Cardiac muscle cell (in vitro differentiated cells and primary cell): ENCODE data around the gene SYNJ2. TPM values are rescaled to one million over a fixed set of nuclear protein-coding genes. Genes with fewer than 3 reads are reported as not detected.
"Not testable (repeated sequence)": the region's sequence is repeated elsewhere in the genome, so short reads cannot be mapped to it uniquely, and the experiment has no call there.

Experiments
- DNase-seq, 2 donors: peaks; one replicate each; pipeline versions ENCODE4 v3.0.0 to v3.0.0-alpha.2; 2010 to 2017; ENCODE audit warnings: low read depth in 1 of 2, low spot score in 1 of 2
- H3K27ac ChIP-seq: fragments of 200-600 bp; sonication (generic); 2 replicates; pipeline ENCODE4 v1.5.1; 2016
- H3K27me3 ChIP-seq: fragments of 200-600 bp; sonication (generic); 2 replicates; pipeline ENCODE4 v1.6.0; 2016; ENCODE audit warnings: control low read depth
- H3K36me3 ChIP-seq: fragments of 200-600 bp; sonication (generic); 2 replicates; pipeline ENCODE4 v1.5.1; 2016; ENCODE audit warnings: control low read depth
- H3K4me1 ChIP-seq: fragments of 200-600 bp; sonication (generic); 2 replicates; pipeline ENCODE4 v1.8.1; 2017; ENCODE audit warnings: low read depth, mild to moderate bottlenecking, mixed run types
- H3K4me3 ChIP-seq: fragments of 200-600 bp; sonication (generic); 2 replicates; pipeline ENCODE4 v1.5.1; 2016; ENCODE audit warnings: mild to moderate bottlenecking
- H3K9me3 ChIP-seq: fragments of 200-600 bp; sonication (generic); 2 replicates; pipeline ENCODE4 v1.5.1; 2017; ENCODE audit warnings: low read depth, mild to moderate bottlenecking, control low read depth
- CTCF ChIP-seq: IDR thresholded peaks from 2 replicates; pipeline ENCODE4 v1.5.1; 2012; ENCODE audit warnings: low read depth, mild to moderate bottlenecking, low read length
- polyA plus RNA-seq: library from polyadenylated mRNA; unstranded; fragments of >200 nt; fragmentation: Nextera tagmentation; extraction: Ambion mirVana; gene quantifications from 2 replicates; pipeline ENCODE4 v1.2.1, GENCODE V29; 2016
- total RNA-seq: library from RNA; depleted of rRNA; stranded (reverse); fragments of >200 nt; gene quantifications from 2 replicates; pipeline ENCODE4 v1.2.3, GENCODE V29; 2016

Gene SYNJ2, protein sequence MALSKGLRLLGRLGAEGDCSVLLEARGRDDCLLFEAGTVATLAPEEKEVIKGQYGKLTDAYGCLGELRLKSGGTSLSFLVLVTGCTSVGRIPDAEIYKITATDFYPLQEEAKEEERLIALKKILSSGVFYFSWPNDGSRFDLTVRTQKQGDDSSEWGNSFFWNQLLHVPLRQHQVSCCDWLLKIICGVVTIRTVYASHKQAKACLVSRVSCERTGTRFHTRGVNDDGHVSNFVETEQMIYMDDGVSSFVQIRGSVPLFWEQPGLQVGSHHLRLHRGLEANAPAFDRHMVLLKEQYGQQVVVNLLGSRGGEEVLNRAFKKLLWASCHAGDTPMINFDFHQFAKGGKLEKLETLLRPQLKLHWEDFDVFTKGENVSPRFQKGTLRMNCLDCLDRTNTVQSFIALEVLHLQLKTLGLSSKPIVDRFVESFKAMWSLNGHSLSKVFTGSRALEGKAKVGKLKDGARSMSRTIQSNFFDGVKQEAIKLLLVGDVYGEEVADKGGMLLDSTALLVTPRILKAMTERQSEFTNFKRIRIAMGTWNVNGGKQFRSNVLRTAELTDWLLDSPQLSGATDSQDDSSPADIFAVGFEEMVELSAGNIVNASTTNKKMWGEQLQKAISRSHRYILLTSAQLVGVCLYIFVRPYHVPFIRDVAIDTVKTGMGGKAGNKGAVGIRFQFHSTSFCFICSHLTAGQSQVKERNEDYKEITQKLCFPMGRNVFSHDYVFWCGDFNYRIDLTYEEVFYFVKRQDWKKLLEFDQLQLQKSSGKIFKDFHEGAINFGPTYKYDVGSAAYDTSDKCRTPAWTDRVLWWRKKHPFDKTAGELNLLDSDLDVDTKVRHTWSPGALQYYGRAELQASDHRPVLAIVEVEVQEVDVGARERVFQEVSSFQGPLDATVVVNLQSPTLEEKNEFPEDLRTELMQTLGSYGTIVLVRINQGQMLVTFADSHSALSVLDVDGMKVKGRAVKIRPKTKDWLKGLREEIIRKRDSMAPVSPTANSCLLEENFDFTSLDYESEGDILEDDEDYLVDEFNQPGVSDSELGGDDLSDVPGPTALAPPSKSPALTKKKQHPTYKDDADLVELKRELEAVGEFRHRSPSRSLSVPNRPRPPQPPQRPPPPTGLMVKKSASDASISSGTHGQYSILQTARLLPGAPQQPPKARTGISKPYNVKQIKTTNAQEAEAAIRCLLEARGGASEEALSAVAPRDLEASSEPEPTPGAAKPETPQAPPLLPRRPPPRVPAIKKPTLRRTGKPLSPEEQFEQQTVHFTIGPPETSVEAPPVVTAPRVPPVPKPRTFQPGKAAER (N-terminal part only)
- total RNA-seq: 1.3 and 2.9 TPM in 2 replicates
- 2.1 and 2.8 TPM in 2 replicates for polyA plus RNA-seq

DNA sequence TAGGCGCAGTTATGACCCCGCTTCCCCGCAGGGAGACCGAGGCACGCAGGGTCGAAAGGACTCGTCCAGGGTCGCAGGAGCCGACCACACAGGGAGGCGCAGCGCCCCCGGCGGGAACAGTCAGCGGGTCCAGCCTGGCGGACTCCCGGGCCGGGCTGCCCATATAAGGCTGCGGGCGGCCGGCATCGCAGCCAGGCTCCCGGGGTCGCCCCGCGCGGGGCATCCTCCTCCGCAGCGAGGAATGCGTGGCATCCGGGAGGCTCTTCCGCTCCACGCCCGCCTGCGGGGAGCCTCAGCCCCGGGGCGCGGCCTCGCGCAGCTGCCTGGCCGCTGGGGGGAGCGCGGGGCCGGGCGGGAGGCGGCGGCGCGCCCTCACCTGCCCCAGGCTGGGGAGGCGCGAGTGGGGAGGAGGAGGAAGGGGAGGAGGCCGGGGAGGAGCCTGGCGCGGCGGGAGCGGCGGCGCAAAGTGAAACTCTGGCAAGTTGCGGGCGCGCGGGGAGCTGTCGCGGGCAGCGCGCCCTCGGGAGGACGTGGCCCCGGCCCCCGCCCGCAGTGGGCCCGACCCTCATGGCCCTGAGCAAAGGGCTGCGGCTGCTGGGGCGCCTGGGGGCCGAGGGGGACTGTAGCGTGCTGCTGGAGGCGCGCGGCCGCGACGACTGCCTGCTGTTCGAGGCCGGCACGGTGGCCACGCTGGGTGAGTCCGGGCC is at the start of gene SYNJ2:
Gene SYNJ2, plus strand, starts transcription at position 469 of the 707 bp plus-strand sequence. Its CDS starts 99 bp downstream, at position 568.
- peak within 1 kb of the TSS; percentile 50 for H3K27ac ChIP-seq
- TF ChIP-seq CTCF: peak; percentile 58
- no peaks in the 10 kb centered on the region for H3K27me3 ChIP-seq

DNA sequence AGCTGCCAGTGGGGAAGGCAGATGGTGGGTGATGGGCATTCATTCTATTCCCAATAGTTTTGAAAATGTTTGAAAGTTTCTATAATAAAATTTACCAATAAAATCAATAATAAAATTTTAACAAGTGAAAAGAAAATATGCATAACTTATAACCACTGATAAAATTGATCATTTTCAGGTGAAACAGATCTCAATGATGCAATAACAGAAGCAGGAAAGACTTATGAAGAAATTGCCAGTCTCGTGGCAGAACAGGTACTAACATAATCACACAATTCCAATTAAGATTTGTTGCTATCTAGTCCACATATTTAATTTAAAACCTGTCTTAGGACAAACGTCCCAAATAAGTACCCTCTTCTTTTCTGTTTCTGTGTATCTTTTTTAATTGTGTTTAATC is 45.9 kb upstream of the SYNJ2 start:
- no peak overlapping the region for H3K4me3 ChIP-seq
- H3K27me3 ChIP-seq: no peaks in the 10 kb centered on the region
- peaks cover 54% of the 10 kb centered on the region for H3K36me3 ChIP-seq
- no peaks in the 10 kb centered on the region for H3K9me3 ChIP-seq
- no peaks in the 10 kb centered on the region for H3K4me1 ChIP-seq
- no peak for TF ChIP-seq CTCF
- no peak overlapping the region for H3K27ac ChIP-seq
- no peak for DNase-seq

More for the DNA sequence above, at the start of gene SYNJ2:
- peak within 1 kb of the TSS; percentile 52 for H3K4me3 ChIP-seq
- peak; percentile 93 to 94 for DNase-seq
- H3K36me3 ChIP-seq: no peaks in the 10 kb centered on the region
- H3K9me3 ChIP-seq: no peaks in the 10 kb centered on the region
- H3K4me1 ChIP-seq: no peaks in the 10 kb centered on the region

- no peak for DNase-seq
- Histone ChIP-seq H3K27ac (no peak overlapping the region), H3K27me3 (no peaks in the 10 kb centered on the region), H3K9me3 (no peaks in the 10 kb centered on the region), H3K4me3 (no peak overlapping the region), H3K4me1 (peaks cover 4% of the 10 kb centered on the region), H3K36me3 (peaks cover 60% of the 10 kb centered on the region)
- TF ChIP-seq CTCF: no peak
Measured at GRCh38 chr6:157937318-157937717, 44.3 kb upstream of the SYNJ2 start.

DNA sequence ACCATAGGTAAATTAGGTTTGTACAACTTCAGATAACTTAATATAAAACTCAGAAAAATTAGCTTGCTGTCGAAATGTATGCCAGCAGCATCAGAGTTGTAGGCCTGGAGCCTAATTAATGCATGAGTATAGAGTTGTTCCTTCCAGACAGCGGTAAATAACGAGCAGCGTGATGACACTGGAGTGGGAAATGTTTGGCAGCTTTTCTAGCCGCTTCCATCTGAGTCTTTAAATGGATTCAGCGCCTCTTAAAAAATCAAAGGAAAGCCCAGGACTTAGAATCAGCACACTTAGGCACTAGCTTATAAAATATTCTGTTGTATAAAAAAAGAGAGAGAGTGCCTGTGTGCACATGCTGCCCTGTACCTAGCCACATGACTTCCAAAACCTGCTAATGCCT is 43.7 kb upstream of the SYNJ2 start:
- H3K27ac ChIP-seq: no peak overlapping the region
- peaks cover 58% of the 10 kb centered on the region for H3K36me3 ChIP-seq
- TF ChIP-seq CTCF: no peak

GRCh38 chr6:157940375-157941036 is 41.2 kb upstream of the SYNJ2 start:
- Histone ChIP-seq H3K4me1 (peaks cover 18% of the 10 kb centered on the region), H3K36me3 (peaks cover 59% of the 10 kb centered on the region)
- H3K9me3 ChIP-seq, H3K4me3 ChIP-seq, H3K27ac ChIP-seq, H3K27me3 ChIP-seq, DNase-seq: not testable (repeated sequence)

More for the DNA sequence above, 43.7 kb upstream of the SYNJ2 start:
- H3K4me1 ChIP-seq: peaks cover 10% of the 10 kb centered on the region
- no peaks in the 10 kb centered on the region for H3K27me3 ChIP-seq
- no peak overlapping the region for H3K4me3 ChIP-seq
- DNase-seq: no peak
- H3K9me3 ChIP-seq: no peaks in the 10 kb centered on the region
